Rectal smooth muscle tissue (tissue), 1 donor: ENCODE measurements around the gene FAM180B.

Experiments
- H3K27ac ChIP-seq: one replicate; pipeline ENCODE4 v1.7.0; 2013; ENCODE audit warnings: low read depth, low read length, inconsistent platforms
- H3K27me3 ChIP-seq: one replicate; pipeline ENCODE4 v1.7.0; 2013; ENCODE audit warnings: low read length; ENCODE audit not compliant: control insufficient read depth, insufficient read depth
- H3K36me3 ChIP-seq: one replicate; pipeline ENCODE4 v1.7.0; 2013; ENCODE audit warnings: low read length; ENCODE audit not compliant: control insufficient read depth, insufficient read depth
- H3K4me1 ChIP-seq: one replicate; pipeline ENCODE4 v1.7.0; 2013; ENCODE audit warnings: low read length; ENCODE audit not compliant: control insufficient read depth, insufficient read depth
- H3K4me3 ChIP-seq: one replicate; pipeline ENCODE4 v1.7.0; 2013; ENCODE audit warnings: low read length
- H3K9ac ChIP-seq: one replicate; pipeline ENCODE4 v1.7.0; 2013; ENCODE audit warnings: low read length

FAM180B gene

DNA sequence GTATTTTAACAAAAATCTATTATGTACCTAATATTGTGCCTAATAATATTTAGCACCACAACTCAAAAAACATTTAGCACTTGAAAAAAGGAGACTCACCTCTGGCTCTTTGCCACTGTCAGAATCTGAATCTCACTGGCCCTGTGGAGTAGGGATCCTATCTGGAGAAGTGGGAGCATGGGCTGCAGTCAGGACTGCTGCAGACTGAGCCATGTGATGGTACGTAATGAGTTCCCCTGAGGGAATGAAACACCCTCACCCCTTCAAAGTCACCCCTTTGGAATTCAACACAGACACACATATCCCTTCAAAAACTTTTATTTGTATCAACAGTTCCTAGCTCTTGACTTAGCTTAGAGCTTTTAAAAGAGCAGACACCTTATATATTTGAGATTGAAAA, 14.6 kb upstream of the FAM180B start:
- no peaks in the 10 kb centered on the region for H3K27me3 ChIP-seq
- H3K27ac ChIP-seq: no peak overlapping the region
- no peaks in the 10 kb centered on the region for H3K4me1 ChIP-seq
- peaks cover 18% of the 10 kb centered on the region for H3K36me3 ChIP-seq
- H3K4me3 ChIP-seq: no peak overlapping the region
- H3K9ac ChIP-seq: no peak overlapping the region

DNA sequence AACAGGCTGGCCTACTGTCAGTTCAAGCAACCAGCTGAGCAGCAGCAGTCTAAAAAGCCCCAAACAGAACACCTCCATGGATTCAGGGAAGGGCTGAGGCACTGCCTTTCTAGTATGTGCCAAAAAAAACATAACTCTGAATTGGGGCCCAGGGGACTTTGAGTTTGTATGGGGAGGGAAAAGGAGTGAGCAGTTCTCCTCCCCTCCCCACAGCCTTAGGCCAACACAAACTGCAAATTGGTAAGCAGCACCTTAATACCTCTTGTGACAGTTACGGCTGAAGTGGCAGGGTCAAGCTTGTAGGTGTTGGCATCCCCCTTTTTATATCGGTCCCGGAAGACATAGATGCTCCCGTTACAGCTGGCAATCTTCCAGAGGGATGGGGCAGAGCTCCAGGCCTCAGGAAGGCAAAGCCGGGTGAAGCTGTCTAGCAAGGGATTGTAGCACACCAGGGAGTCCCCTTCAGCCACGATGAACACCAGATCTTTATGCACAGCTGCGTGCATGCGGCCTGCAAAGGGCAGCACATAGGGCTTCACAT, 13.7 kb upstream of the FAM180B start:
- Histone ChIP-seq H3K4me1 (peaks cover 6% of the 10 kb centered on the region), H3K9ac (no peak overlapping the region), H3K27ac (no peak overlapping the region), H3K27me3 (no peaks in the 10 kb centered on the region), H3K36me3 (peaks cover 20% of the 10 kb centered on the region), H3K4me3 (no peak overlapping the region)

DNA sequence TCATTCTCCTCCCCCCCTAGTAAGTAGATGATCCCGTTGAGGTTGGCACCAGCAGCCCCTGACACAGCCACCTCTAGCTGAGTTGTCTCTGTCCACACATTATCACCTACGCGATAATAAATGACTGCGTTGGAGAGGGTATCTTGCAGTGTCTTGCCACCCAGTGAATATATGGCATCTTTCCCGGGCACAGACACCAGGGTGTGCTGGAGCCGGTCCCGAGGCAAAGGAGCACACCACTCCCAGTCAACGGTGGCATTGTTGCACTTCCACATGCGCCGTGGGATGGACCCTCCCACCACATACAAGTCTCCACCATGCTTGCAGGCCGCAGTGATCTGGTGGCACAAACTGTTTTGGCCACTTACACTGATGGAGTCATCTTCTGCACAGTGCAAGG, 13.2 kb upstream of the FAM180B start:
- Histone ChIP-seq H3K4me1 (peaks cover 11% of the 10 kb centered on the region), H3K4me3 (no peak overlapping the region), H3K36me3 (peaks cover 20% of the 10 kb centered on the region), H3K27ac (no peak overlapping the region), H3K9ac (no peak overlapping the region), H3K27me3 (no peaks in the 10 kb centered on the region)

DNA sequence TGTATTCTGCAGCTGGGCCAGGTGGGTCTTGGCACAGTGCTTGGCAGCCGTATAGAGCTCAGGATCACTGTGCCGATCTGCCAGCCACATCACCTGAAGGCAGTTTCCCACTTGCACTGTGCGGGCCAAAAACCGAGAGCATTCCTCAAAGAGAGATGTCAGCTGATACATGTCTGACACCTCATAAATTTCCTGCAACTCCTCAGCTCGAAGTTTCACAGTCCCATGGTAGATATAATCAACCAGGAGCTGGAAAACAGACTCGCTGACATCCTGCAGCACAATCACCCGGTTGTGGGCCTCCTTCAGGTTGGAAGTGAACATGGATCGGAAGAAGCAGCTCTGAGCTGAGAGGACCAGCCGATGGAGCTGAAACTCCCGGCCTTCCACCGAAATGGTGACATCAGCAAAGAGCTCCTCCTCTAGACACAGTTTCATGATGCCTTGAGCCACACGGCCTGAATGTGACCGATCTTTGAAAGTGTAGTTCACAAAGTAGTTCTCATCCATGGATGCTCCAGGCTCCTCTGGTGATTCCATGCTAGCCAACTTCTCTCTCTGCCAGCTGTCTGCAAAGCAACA, 8.9 kb upstream of the FAM180B start:
- Histone ChIP-seq H3K9ac (no peak overlapping the region), H3K4me1 (peaks cover 20% of the 10 kb centered on the region), H3K27me3 (no peaks in the 10 kb centered on the region), H3K27ac (no peak overlapping the region), H3K36me3 (peaks cover 24% of the 10 kb centered on the region), H3K4me3 (peak overlapping the region; percentile 83)

DNA sequence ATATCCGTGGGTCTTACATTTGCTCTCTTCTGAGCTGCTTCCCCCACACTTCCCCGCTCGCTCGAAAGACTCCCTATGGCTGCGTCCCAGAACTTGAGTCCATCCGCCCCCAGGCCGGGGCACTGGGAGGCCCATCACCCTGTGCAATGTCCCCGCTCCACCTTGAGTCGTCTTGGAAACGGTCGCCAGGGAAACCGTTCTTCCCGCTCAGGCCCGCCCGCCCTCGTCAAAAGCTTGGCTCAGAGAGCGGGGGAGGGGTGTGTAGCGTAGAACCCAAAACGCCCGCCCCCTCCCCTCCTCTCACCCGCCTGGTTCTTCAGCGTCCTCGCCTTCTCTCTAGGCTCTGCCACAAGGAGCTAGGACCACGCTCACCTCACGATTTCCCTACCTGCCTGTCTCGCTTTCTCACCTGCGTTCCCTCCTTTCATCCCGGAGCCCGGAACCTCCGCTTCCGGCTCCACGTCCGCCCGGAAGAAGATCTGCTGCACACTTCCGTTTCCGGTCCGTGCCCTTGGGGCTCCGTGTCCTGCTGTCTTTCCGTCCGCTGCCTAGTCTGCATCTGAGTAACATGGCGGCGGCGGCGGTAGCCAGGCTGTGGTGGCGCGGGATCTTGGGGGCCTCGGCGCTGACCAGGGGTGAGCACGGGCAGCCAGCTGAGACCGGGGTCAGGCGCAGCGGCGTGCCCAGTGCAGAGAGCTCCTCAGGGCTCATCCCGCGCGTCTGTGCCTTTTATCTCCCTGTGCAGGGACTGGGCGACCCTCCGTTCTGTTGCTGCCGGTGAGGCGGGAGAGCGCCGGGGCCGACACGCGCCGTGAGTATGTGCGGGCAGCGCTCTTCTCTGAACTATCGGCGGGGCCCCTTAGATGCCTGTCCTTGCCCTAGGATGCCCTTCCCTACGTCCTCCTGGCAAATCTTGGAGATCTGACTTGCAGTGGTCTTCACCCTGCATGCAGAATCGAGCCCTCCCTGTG, 7.7 kb upstream of the FAM180B start, which contains the start of the genes KBTBD4 and NDUFS3:
TSS of gene KBTBD4 (minus strand) at position 447 of the 971 bp plus-strand sequence. CDS start at position 428, 19 bp downstream.
TSS of gene NDUFS3 (plus strand) at position 551 of the 971 bp plus-strand sequence. CDS start at position 569, 18 bp downstream.
- peak within 1 kb of the TSS; percentile 83 for H3K4me3 ChIP-seq
- peaks cover 31% of the 10 kb centered on the region for H3K36me3 ChIP-seq
- H3K9ac ChIP-seq: peak within 1 kb of the TSS; percentile 60
- H3K4me1 ChIP-seq: peaks cover 20% of the 10 kb centered on the region
- H3K27me3 ChIP-seq: no peaks in the 10 kb centered on the region
- peak within 1 kb of the TSS; percentile 87 for H3K27ac ChIP-seq

DNA sequence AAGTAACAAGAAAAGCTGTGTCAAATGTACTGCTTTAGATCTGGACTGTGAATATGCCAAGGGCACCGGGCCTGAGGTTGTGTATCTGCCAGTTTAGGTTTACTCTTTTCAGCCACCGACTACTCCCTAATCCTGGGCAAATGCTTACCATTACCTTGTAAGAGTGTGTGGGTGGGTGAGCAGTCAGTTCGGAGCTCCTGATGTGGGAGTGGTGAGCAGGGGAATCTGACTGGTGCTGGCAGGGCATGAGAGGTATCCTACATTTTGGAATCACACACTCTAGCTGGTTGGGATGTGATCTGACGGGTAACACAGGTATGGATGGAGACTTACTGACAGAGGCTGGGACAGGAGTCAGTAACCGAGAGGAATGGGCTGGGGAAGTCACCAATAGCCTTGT, 2.6 kb upstream of the FAM180B start:
- Histone ChIP-seq H3K36me3 (peaks cover 35% of the 10 kb centered on the region), H3K4me1 (peaks cover 10% of the 10 kb centered on the region), H3K4me3 (no peak overlapping the region), H3K27me3 (no peaks in the 10 kb centered on the region), H3K27ac (no peak overlapping the region), H3K9ac (no peak overlapping the region)

DNA sequence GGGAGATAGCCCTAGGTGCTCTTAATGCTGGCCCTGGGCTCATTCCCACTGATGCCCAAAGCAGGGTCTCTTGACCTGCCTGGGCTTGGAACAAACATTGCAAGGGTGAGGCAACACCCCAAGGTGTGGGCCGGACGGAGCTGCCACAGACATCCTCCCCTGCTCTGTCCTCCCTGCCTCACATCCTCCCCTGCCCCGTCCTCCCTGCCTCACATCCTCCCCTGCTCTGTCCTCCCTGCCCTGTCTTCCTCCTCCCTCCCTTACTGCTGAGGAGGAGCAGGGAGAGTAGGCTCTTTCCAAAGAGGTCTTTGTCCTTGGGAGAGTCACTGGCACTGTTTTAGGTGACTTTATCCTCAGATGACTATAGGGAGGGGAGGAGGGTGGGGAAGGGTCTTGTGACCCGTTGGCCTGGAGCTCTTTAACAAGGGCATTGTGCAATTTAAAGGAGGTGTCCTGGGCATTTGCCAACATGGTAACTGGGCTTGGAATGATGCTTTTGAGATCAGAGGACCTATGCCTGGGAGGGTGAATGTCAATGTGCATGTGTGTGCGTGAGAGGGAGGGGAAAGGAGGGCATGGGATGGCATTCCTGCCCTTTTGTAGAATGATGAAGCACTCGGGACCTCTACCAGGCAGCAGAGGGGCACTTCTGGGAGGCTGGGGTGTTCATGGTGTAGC, 700 bp downstream of the FAM180B start:
- Histone ChIP-seq H3K27ac (no peak overlapping the region), H3K36me3 (peaks cover 22% of the 10 kb centered on the region), H3K27me3 (no peaks in the 10 kb centered on the region), H3K4me3 (no peak overlapping the region), H3K9ac (no peak overlapping the region), H3K4me1 (no peaks in the 10 kb centered on the region)

DNA sequence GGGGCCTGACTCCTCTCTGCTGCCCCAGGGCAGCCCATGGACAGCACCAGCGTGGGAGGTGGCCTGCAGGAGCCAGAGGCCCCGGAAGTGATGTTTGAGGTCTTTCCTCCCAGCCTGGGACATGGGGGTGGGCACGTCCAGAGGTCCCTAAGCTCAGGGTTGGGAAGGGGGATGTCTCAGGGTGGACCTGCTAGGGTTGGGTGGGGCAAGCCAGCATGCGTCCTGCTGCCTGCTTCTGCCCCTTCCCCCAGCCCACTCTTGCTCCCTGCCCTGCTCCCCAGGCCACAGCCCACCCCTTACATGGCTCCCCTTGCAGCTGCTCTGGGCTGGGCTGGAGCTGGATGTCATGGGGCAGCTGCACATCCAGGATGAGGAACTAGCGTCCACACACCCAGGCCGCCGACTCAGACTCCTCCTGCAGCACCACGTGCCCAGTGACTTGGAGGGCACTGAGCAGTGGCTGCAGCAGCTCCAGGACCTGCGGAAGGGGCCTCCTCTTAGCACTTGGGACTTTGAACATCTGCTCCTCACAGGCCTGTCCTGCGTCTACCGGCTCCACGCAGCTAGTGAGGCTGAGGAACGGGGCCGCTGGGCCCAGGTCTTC, 1.3 kb downstream of the FAM180B start:
- no peak overlapping the region for H3K9ac ChIP-seq
- no peak overlapping the region for H3K4me3 ChIP-seq
- H3K4me1 ChIP-seq: no peaks in the 10 kb centered on the region
- H3K36me3 ChIP-seq: peaks cover 16% of the 10 kb centered on the region
- H3K27ac ChIP-seq: no peak overlapping the region
- H3K27me3 ChIP-seq: no peaks in the 10 kb centered on the region

DNA sequence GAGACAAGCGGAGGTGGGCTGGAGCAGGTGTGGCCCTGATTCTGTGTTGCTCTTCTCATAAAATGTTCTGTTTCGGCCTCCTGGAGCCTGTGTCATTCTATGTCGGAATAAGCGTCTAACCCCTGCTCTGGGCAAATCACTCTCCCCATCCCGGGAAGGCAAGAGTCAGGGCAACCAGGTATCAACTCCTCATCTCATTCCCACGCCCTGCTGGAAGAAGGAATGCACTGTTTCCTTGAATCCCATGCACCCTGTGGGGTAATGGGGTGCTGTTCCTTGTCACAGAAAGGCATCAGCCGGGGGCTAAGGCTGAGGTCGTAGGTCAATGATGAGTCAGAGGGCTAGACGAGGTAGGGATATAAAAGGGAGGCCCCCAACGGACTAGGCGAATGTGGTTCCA, 2.6 kb downstream of the FAM180B start:
- H3K27me3 ChIP-seq: peaks cover 10% of the 10 kb centered on the region
- H3K4me3 ChIP-seq: peak overlapping the region; percentile 52
- H3K4me1 ChIP-seq: no peaks in the 10 kb centered on the region
- peaks cover 3% of the 10 kb centered on the region for H3K36me3 ChIP-seq
- H3K27ac ChIP-seq: no peak overlapping the region
- no peak overlapping the region for H3K9ac ChIP-seq

DNA sequence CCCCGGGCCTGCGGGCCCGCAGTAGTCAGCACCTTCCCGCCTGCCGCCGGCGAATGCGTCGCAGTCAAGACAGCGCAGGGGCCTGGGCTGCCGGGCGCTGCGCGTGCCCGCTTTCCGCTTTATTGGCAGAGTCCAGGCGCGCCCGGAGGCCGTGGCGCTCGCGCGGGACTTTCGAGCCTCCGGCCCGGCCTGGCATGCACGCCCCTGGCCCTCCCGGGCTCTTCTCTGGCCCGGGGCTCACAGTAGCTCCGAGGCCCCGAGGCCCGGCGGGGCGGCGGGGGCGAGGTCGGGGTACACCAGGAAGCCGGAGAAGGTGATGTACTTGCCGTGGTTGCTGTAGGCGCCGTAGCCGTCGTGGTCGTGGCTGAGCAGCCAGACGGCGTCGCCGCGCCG, 3.1 kb downstream of the FAM180B start:
- Histone ChIP-seq H3K27ac (peak overlapping the region; percentile 4), H3K4me3 (peak overlapping the region; percentile 52), H3K27me3 (peaks cover 13% of the 10 kb centered on the region), H3K36me3 (no peaks in the 10 kb centered on the region), H3K4me1 (no peaks in the 10 kb centered on the region), H3K9ac (no peak overlapping the region)

DNA sequence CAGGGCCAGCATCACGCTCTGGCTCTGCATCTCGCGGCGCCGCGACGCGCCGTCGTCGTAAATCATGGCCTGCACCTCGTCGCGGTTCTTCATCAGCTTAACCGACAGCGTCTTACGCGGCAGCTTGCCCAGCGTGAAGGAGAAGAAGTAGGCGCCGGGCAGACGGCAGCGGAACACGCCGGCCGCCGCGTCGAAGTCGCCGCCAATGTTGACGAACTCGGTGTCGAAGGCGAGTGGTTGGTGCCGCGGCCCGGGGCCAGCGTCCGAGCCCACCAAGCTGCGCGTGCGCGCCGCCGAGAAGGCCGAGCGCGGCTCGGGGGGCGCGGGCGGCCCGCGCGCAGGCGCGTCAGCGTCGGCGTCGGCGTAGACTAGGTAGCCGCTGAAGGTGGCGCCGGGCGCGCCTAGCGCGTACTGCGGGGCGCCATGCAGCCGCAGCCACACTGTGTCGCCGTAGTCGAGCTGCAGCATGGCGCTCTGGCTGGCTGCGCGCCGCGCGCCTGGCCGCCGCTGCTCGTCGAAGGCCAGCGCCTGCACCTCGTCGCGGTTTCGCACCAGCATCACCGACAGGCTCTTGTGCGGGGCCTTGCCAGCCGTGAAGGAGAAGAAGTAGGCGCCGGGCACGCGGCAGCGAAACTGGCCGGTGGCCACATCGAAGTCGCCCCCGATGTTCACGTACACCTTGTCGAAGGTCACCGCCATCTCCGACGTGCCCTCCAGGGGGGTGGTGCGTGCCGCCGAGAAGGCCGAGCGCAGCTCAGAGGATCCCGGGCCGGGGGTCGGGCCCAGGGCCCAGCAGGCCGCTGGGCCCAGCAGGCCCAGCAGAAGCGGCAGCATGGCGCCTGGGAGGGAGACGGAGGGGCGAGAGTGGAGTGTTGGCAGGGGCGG, 3.7 kb downstream of the FAM180B start:
- peak overlapping the region; percentile 4 for H3K27ac ChIP-seq
- H3K36me3 ChIP-seq: no peaks in the 10 kb centered on the region
- H3K27me3 ChIP-seq: peaks cover 18% of the 10 kb centered on the region
- peak overlapping the region; percentile 52 for H3K4me3 ChIP-seq
- no peaks in the 10 kb centered on the region for H3K4me1 ChIP-seq
- H3K9ac ChIP-seq: no peak overlapping the region
